A549 (cell line): ENCODE measurements around the gene FGD4. TPM values are rescaled to one million over a fixed set of nuclear protein-coding genes. Genes with fewer than 3 reads are reported as not detected.

Experiments
- ATAC-seq, 2 experiments: fragments of 200-7000 bp in 1 of 2; fragments of >200 bp in 1 of 2; cut with Nextera tagmentation in 1 of 2; cut with Tn5 transposase in 1 of 2; 3 replicates each; pipeline versions ENCODE4 v1.8.0 to v1.9.1; 2018 to 2020; ENCODE audit warnings: mild to moderate bottlenecking in 1 of 2, moderate library complexity in 1 of 2
- CTCF ChIA-PET: fragments of 300-600 bp; sonication (Branson Sonifier 250); formaldehyde crosslinking; extraction: SDS; loops from one replicate; lab custom pipeline; 2021; ENCODE audit warnings: antibody characterized with exemption, inconsistent platforms; lab: Yijun Ruan, JAX
- POLR2A ChIA-PET: fragments of 350-600 bp; formaldehyde crosslinking; extraction: SDS; loops from one replicate; lab custom pipeline; 2021; ENCODE audit warnings: antibody characterized with exemption, inconsistent platforms; lab: Yijun Ruan, JAX
- DNase-seq, 2 experiments: peaks; one replicate each; pipeline versions ENCODE4 v3.0.0 to v3.0.0-alpha.2; 2011 to 2016; ENCODE audit warnings: low read depth in 1 of 2, low spot score in 1 of 2
- FAIRE-seq: peaks from 2 replicates; lab custom pipeline; 2011; peaks lifted over from hg19 to GRCh38; lab: Jason Lieb, UNC
- H3K27ac ChIP-seq, 2 experiments: fragments of >200 bp; sonication (Bioruptor Twin); formaldehyde crosslinking; 3 replicates each; pipeline ENCODE4 v1.5.1; 2016 to 2017
- H3K4me1 ChIP-seq: fragments of >200 bp; sonication (Bioruptor Twin); formaldehyde crosslinking; 3 replicates; pipeline ENCODE4 v1.6.1; 2016
- H3K4me2 ChIP-seq: fragments of >200 bp; sonication (Bioruptor Twin); formaldehyde crosslinking; 3 replicates; pipeline ENCODE4 v1.6.1; 2016
- H3K4me3 ChIP-seq: fragments of >200 bp; sonication (Bioruptor Twin); formaldehyde crosslinking; 3 replicates; pipeline ENCODE4 v1.5.1; 2016
- H3K9me3 ChIP-seq: fragments of >200 bp; sonication (Bioruptor Twin); formaldehyde crosslinking; 3 replicates; pipeline ENCODE4 v1.6.1; 2016
- ATOH8 ChIP-seq: fragments of 250-450 bp; sonication (Bioruptor Pico); IDR thresholded peaks from 2 replicates; pipeline ENCODE4 v1.5.0; 2020; ENCODE audit warnings: low read depth, mild to moderate bottlenecking, moderate library complexity
- CBX2 ChIP-seq: fragments of 200-600 bp; sonication (generic); IDR thresholded peaks from 2 replicates; pipeline ENCODE4 v1.6.1; 2016; ENCODE audit warnings: low read depth, mild to moderate bottlenecking, borderline replicate concordance
- CBX8 ChIP-seq: fragments of 200-600 bp; sonication (generic); IDR thresholded peaks from 2 replicates; pipeline ENCODE4 v1.6.1; 2016
- CHD2 ChIP-seq: fragments of 150-350 bp; IDR thresholded peaks from 2 replicates; pipeline ENCODE4 v1.6.1; 2014; ENCODE audit warnings: low read length; ENCODE audit not compliant: partially characterized antibody
- CTCF ChIP-seq: fragments of >200 bp; sonication (Bioruptor Twin); formaldehyde crosslinking; IDR thresholded peaks from 3 replicates; pipeline ENCODE4 v1.5.1; 2016
- EHMT2 ChIP-seq: fragments of 200-600 bp; sonication (generic); IDR thresholded peaks from 2 replicates; pipeline ENCODE4 v1.6.1; 2016; ENCODE audit warnings: antibody characterized with exemption, low read depth, mild to moderate bottlenecking, moderate library complexity
- ESRRA ChIP-seq: fragments of 150-350 bp; IDR thresholded peaks from 2 replicates; pipeline ENCODE4 v1.6.1; 2014; ENCODE audit warnings: mild to moderate bottlenecking, low read length, borderline replicate concordance
- FOSB ChIP-seq: fragments of 250-450 bp; sonication (Bioruptor Pico); IDR thresholded peaks from 2 replicates; pipeline ENCODE4 v1.5.0; 2020; ENCODE audit warnings: mild to moderate bottlenecking, moderate library complexity
- FOSL2 ChIP-seq, 2 experiments: fragments of 450-650 bp in 1 of 2; fragments of >200 bp in 1 of 2; sonication (Bioruptor Twin) in 1 of 2; formaldehyde crosslinking; IDR thresholded peaks; 2 replicates each; pipeline versions ENCODE4 v1.5.0 to v1.6.1; 2016 to 2020; ENCODE audit warnings: mild to moderate bottlenecking in 1 of 2, moderate library complexity in 1 of 2
- HDAC2 ChIP-seq: fragments of 200-600 bp; sonication (generic); IDR thresholded peaks from 2 replicates; pipeline ENCODE4 v1.6.1; 2016
- HEYL ChIP-seq: fragments of 250-450 bp; sonication (Bioruptor Pico); IDR thresholded peaks from 2 replicates; pipeline ENCODE4 v1.8.0; 2021; ENCODE audit warnings: mild to moderate bottlenecking, moderate library complexity
- HMGXB4 ChIP-seq: fragments of 250-450 bp; sonication (Bioruptor Pico); IDR thresholded peaks from 2 replicates; pipeline ENCODE4 v1.5.0; 2021; ENCODE audit warnings: mild to moderate bottlenecking, moderate library complexity, borderline replicate concordance
- HOXA7 ChIP-seq: fragments of 250-450 bp; sonication (Bioruptor Pico); IDR thresholded peaks from 2 replicates; pipeline ENCODE4 v1.5.0; 2020; ENCODE audit warnings: mild to moderate bottlenecking, moderate library complexity
- JUNB ChIP-seq: fragments of >200 bp; sonication (Bioruptor Twin); formaldehyde crosslinking; IDR thresholded peaks from 2 replicates; pipeline ENCODE4 v1.6.1; 2016
- MAZ ChIP-seq: fragments of 150-350 bp; IDR thresholded peaks from 2 replicates; pipeline ENCODE4 v1.6.1; 2014; ENCODE audit warnings: antibody characterized with exemption, low read depth, low read length, borderline replicate concordance
- NPAS2 ChIP-seq: fragments of 250-450 bp; sonication (Bioruptor Pico); IDR thresholded peaks from 2 replicates; pipeline ENCODE4 v1.8.0; 2022; ENCODE audit warnings: mild to moderate bottlenecking, moderate library complexity, borderline replicate concordance
- NR3C1 ChIP-seq: fragments of >200 bp; sonication (Bioruptor Twin); formaldehyde crosslinking; IDR thresholded peaks from 3 replicates; pipeline ENCODE4 v1.6.1; 2017
- PBX3 ChIP-seq: IDR thresholded peaks from 2 replicates; pipeline ENCODE4 v1.6.1; 2012
- POLR2A ChIP-seq: IDR thresholded peaks from 2 replicates; pipeline ENCODE4 v1.6.1; 2012; ENCODE audit warnings: mild to moderate bottlenecking, low read length
- RAD21 ChIP-seq, 2 experiments: fragments of >200 bp in 1 of 2; sonication (Bioruptor Twin) in 1 of 2; formaldehyde crosslinking in 1 of 2; IDR thresholded peaks in 1 of 2; conservative IDR thresholded peaks in 1 of 2; 2 replicates in 1 of 2; 3 replicates in 1 of 2; pipeline ENCODE4 v1.6.1; 2012 to 2018; ENCODE audit warnings: inconsistent platforms in 1 of 2
- RFX5 ChIP-seq: fragments of 450-650 bp; IDR thresholded peaks from 2 replicates; pipeline ENCODE4 v1.7.1; 2014; ENCODE audit warnings: antibody characterized with exemption, mild to moderate bottlenecking, moderate library complexity
- SMC3 ChIP-seq: fragments of >200 bp; sonication (Bioruptor Twin); formaldehyde crosslinking; IDR thresholded peaks from 3 replicates; pipeline ENCODE4 v1.6.1; 2018; ENCODE audit warnings: inconsistent platforms
- USF2 ChIP-seq: fragments of 450-650 bp; IDR thresholded peaks from 2 replicates; pipeline ENCODE4 v1.6.1; 2014; ENCODE audit warnings: antibody characterized with exemption
- ZFP36 ChIP-seq: fragments of 450-650 bp; IDR thresholded peaks from 2 replicates; pipeline ENCODE4 v1.6.1; 2014; ENCODE audit warnings: borderline replicate concordance; ENCODE audit not compliant: partially characterized antibody
- ZNF302 ChIP-seq: fragments of 250-450 bp; sonication (Bioruptor Pico); IDR thresholded peaks from 2 replicates; pipeline ENCODE4 v1.9.0; 2021; ENCODE audit warnings: inconsistent platforms, mild to moderate bottlenecking, moderate library complexity
- WGBS: methylation state at CpG from one replicate; pipeline ENCODE4 v1.1.6; 2017; ENCODE audit errors: missing lambda C conversion rate; 5-methylcytosine and 5-hydroxymethylcytosine counted together
- polyA plus RNA-seq, 4 experiments: library from polyadenylated mRNA; depleted of rRNA in 3 of 4; stranded (reverse); fragments of >200 nt; fragmentation: RNase III in 1 of 4; extraction: RNeasy Plus Mini Kit Qiagen cat#74134 plus additional on column Dnase treatment in 1 of 4; gene quantifications; 2 replicates in 3 of 4; 3 replicates in 1 of 4; pipeline ENCODE4 v1.2.3, GENCODE V29; 2011 to 2017

FGD4 gene
- polyA plus RNA-seq, 2 of the 4 experiments (the other 2 are of a cell fraction), result 2.2 to 6.0 TPM

GRCh38 chr12:32605326-32606095 lies 206.2 kb downstream of the FGD4 start:
- TF ChIP-seq FOSB (CRISPR knock-in tag) (no peak), CBX8 (no peak), CTCF (no peak), RAD21 (conservative IDR thresholded peaks at IDR 0.05 in 1 of 2, IDR thresholded peaks at IDR 0.05 in 1 of 2) (no peak), ZNF302 (CRISPR knock-in tag) (no peak), RFX5 (no peak), HDAC2 (no peak), ESRRA (no peak), NPAS2 (CRISPR knock-in tag) (no peak), JUNB (no peak), SMC3 (no peak), HEYL (CRISPR knock-in tag) (no peak), FOSL2 (IDR thresholded peaks at IDR 0.05) (no peak), FOSL2 (CRISPR knock-in tag; IDR thresholded peaks at IDR 0.05) (no peak), PBX3 (no peak), ZFP36 (no peak), MAZ (no peak), NR3C1 (no peak), POLR2A (no peak), HMGXB4 (CRISPR knock-in tag) (no peak)
- WGBS, result 92% methylated on average over 3 of the region's 3 CpGs
- Histone ChIP-seq H3K4me3 (no peak overlapping the region), H3K4me1 (no peaks in the 10 kb centered on the region), H3K9me3 (no peaks in the 10 kb centered on the region), H3K4me2 (no peak overlapping the region), H3K27ac (no peak overlapping the region)
- ATAC-seq (no peak), FAIRE-seq (no peak), DNase-seq (no peak)
- ChIA-PET POLR2A (interaction anchor here (1.2 kb wide), 1 partner anchor 26 kb away, joined by 3 read pairs; no protein-coding TSS in a partner anchor), CTCF (interaction anchor here (0.6 to 1.0 kb wide), 2 partner anchors 11 to 30 kb away, joined by 3 to 4 read pairs; no protein-coding TSS in a partner anchor)

GRCh38 chr12:32606443-32606842 lies 207.1 kb downstream of the FGD4 start:
- DNase-seq, result no peak
- Histone ChIP-seq H3K4me1 (no peaks in the 10 kb centered on the region), H3K27ac (no peak overlapping the region), H3K9me3 (no peaks in the 10 kb centered on the region), H3K4me2 (no peak overlapping the region), H3K4me3 (no peak overlapping the region)
- CTCF ChIA-PET, result interaction anchor here (0.6 to 1.0 kb wide), 2 partner anchors 11 to 29 kb away, joined by 3 to 4 read pairs; no protein-coding TSS in a partner anchor
- no peak for ATAC-seq
- no peak for FAIRE-seq
- POLR2A ChIA-PET, result no interaction called here
- 93% methylated on average over 2 of the region's 2 CpGs for WGBS
- TF ChIP-seq CTCF, result no peak
- TF ChIP-seq EHMT2, result no peak
- TF ChIP-seq USF2, result no peak
- no peak for TF ChIP-seq HMGXB4 (CRISPR knock-in tag)
- no peak for TF ChIP-seq CHD2
- TF ChIP-seq CBX2, result no peak
- no peak for TF ChIP-seq ATOH8 (CRISPR knock-in tag)
- no peak for TF ChIP-seq HOXA7 (CRISPR knock-in tag)
